ENCODE results near the gene ANAPC5.
"Not testable (repeated sequence)": the region's sequence is repeated elsewhere in the genome, so short reads cannot be mapped to it uniquely, and the experiment has no call there.

GRCh38 chr12:121374945-121375584, 22.9 kb upstream of the ANAPC5 start:
- not testable (repeated sequence) for TF ChIP-seq CTCF (IDR thresholded peaks at IDR 0.05 in 4 of 5, conservative IDR thresholded peaks at IDR 0.05 in 1 of 5); POLR2A (IDR thresholded peaks at IDR 0.05)
